ENCODE data around the gene MRPL36.

The MRPL36 gene

DNA sequence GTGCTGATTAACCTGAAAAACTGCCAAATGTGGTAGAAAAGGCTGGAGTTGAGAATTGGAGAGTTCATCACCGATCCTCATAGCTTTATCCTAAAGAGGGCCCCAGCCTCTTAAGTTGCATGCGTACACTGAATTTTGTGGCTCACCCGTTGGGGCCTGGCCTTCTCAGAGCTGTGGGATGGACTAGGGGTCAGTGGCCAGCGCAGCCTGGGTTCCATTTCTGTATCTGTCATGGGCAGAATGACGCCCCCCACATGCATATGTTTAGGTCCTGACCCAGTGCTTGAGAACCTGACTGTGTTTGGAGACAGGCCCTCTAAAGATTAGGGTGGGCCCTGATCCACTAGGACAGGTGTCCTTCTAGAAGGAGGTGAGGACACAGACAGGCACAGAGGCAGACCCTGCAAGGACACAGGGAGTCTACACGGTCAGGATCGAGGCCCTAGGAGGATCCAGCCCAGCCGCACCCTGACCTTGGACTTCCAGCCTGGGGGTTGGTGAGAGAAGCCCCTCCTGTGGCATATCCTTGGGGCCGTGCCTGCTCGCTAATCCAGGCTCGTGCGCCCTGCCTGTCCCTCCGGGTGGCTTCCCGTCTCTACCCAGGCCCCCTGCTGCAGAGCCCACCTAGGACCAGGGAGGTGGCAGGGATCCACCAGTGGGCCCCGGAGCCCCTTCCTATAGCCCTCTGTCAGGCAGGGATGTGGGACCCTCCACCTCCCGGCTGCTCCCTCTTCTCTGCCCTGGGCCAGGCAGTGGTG, 33.8 kb upstream of the MRPL36 start:
- Histone ChIP-seq H3K36me3 (replicated peaks) (no peaks in the 10 kb centered on the region), H3K4me3 (ENCODE audit: low read depth, low read length) (no peak overlapping the region), H3K27ac (no peak overlapping the region), H3K27me3 (replicated peaks) (peaks cover 2% of the 10 kb centered on the region)
- no peak for DNase-seq
- in situ Hi-C loops (cut with HindIII; ENCODE audit: low pct_ligation_motif_present, low sequenced_read_pairs): no loop called here
- TF ChIP-seq, protein P1, sequence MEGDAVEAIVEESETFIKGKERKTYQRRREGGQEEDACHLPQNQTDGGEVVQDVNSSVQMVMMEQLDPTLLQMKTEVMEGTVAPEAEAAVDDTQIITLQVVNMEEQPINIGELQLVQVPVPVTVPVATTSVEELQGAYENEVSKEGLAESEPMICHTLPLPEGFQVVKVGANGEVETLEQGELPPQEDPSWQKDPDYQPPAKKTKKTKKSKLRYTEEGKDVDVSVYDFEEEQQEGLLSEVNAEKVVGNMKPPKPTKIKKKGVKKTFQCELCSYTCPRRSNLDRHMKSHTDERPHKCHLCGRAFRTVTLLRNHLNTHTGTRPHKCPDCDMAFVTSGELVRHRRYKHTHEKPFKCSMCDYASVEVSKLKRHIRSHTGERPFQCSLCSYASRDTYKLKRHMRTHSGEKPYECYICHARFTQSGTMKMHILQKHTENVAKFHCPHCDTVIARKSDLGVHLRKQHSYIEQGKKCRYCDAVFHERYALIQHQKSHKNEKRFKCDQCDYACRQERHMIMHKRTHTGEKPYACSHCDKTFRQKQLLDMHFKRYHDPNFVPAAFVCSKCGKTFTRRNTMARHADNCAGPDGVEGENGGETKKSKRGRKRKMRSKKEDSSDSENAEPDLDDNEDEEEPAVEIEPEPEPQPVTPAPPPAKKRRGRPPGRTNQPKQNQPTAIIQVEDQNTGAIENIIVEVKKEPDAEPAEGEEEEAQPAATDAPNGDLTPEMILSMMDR (IDR thresholded peaks at IDR 0.05; ENCODE audit: low read depth, low read length, missing control alignments): no peak

DNA sequence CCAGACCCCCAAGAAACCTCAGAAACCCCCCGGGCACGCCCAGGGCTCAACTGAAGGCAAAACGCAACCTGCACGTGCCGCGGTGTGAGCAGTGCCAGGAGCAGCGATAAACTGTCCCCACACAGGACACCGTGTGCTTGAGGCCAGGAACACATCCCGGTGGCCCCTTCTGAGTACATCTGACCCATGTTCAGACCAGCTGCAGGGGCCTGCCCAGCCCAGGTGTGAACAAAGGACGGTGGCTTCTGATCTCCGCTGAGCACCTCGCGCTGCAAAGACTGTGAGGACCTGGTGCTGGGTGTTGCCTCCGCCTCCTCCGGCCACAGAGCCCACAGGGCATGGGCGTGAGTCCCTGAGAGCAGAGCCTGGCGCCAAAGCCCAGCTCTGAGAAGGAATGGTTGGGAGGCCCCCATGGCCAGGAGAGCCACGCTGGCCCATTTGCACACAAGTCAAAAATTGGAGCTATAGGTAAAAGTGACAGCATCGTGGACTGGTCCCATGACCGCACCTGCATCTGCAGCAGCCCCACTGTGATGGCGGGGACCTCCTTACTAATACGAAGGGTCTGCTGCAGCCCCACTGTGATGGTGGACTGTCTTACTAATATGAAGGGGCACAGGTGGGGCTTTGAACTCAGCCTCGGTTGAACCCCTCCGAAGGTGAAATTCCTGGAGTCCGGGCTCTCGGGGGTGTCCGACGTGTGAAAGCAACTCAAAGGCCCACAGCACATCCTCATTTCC, 33.0 kb upstream of the MRPL36 start:
- no peak for DNase-seq
- in situ Hi-C loops (cut with HindIII; ENCODE audit: low pct_ligation_motif_present, low sequenced_read_pairs): no loop called here
- no peak overlapping the region for H3K27ac ChIP-seq
- H3K27me3 ChIP-seq (replicated peaks): peaks cover 2% of the 10 kb centered on the region
- H3K4me3 ChIP-seq (ENCODE audit: low read depth, low read length): no peak overlapping the region
- H3K36me3 ChIP-seq (replicated peaks): no peaks in the 10 kb centered on the region
- TF ChIP-seq, protein P1 (IDR thresholded peaks at IDR 0.05; ENCODE audit: low read depth, low read length, missing control alignments): no peak

DNA sequence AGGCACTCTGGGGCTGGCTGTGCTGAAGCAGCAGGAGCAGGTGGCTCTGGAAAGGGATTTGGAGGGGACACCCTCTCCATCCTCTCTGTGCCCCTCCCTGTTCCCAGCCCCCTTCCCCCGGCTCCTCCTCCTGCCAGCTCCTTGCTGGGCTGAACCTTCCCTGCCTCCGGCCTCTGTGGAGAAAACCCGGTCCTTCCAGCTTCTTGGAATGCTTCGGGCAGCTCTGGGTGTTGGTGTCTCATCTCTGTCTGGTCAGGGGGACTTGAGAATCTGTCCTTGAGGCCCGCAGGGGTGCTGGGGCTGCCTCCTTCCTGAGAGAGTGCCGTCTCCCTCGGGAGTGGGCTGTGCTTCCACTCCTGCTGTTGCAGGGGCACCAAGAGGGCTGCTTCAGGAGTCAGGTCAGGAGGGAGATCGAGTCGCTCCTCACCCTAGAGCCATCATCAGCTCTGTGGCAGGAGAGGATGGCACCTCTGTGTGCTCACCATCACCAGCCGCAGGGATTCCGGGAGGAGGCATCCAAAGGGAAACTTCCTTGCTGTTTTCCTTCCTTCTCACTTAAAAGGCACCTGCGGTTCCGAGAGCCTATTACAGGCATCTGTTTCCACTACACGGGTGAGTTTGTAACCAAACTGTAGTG, 32.2 kb upstream of the MRPL36 start:
- no peak overlapping the region for H3K4me3 ChIP-seq (ENCODE audit: low read depth, low read length)
- in situ Hi-C loops (cut with HindIII; ENCODE audit: low pct_ligation_motif_present, low sequenced_read_pairs): no loop called here

DNA sequence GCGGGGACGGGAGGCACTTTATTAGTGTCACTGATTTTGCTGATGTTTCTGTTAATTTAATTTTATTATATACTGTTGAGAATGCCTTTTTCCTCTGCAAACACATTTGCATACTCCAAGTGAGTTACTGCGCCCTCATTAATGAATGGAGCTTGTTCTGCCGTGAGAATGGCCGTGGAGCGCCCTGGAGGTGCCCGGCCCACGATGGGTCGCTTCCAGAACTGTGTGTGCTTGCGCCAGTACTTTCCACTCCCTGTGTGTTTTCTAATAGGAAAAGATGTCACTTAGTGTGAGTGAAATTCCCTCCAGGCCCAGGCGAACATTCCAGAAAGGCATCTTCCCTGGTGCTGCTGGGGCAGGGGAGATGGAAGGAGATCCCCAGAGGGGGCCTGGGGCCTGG, 31.6 kb upstream of the MRPL36 start:
- no peak overlapping the region for H3K4me3 ChIP-seq (ENCODE audit: low read depth, low read length)
- H3K36me3 ChIP-seq (replicated peaks): no peaks in the 10 kb centered on the region
- H3K27ac ChIP-seq: no peak overlapping the region
- DNase-seq: no peak
- TF ChIP-seq, protein P1 (IDR thresholded peaks at IDR 0.05; ENCODE audit: low read depth, low read length, missing control alignments): no peak
- in situ Hi-C loops (cut with HindIII; ENCODE audit: low pct_ligation_motif_present, low sequenced_read_pairs): no loop called here
- peaks cover 2% of the 10 kb centered on the region for H3K27me3 ChIP-seq (replicated peaks)

More for the DNA sequence above, 32.2 kb upstream of the MRPL36 start:
- TF ChIP-seq, protein P1 (IDR thresholded peaks at IDR 0.05; ENCODE audit: low read depth, low read length, missing control alignments): no peak
- H3K27me3 ChIP-seq (replicated peaks): peaks cover 2% of the 10 kb centered on the region
- no peaks in the 10 kb centered on the region for H3K36me3 ChIP-seq (replicated peaks)
- no peak for DNase-seq
- H3K27ac ChIP-seq: no peak overlapping the region

DNA sequence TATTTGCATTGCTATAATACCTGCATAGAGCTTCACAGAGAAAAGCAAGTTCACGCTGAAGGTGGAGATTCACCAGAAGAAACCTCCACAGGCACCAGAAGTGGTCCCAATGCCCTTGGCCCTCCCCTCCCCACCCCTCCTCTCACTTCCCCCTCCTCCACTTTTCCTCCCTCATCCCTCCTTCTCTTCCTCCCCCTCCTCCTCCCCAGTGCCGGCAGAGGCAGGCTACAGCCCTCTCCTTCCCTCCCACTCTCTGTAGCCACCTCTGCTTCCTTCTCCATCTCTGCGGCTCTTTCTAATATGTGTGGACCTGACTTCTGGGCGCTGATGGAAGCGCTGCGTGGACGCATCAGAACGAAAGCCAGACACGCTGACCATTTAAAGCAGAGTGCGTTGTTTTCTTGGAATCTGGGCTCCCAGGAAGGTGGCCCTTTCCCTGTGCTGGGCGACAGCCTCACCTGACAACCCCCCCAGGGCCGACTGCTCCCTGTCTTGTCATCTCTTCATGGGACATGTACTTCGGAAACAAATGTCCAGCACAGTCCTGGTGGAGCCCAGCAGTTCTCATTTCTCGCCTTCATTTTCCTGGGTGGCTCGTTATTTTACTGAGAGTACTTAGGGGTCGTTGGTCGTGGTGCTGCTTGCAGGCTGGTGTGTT, 31.1 kb upstream of the MRPL36 start:
- TF ChIP-seq, protein P1 (IDR thresholded peaks at IDR 0.05; ENCODE audit: low read depth, low read length, missing control alignments): no peak
- in situ Hi-C loops (cut with HindIII; ENCODE audit: low pct_ligation_motif_present, low sequenced_read_pairs): no loop called here
- H3K36me3 ChIP-seq (replicated peaks): no peaks in the 10 kb centered on the region

More for the DNA sequence above, 31.1 kb upstream of the MRPL36 start:
- H3K27me3 ChIP-seq (replicated peaks): peaks cover 2% of the 10 kb centered on the region
- no peak overlapping the region for H3K27ac ChIP-seq
- DNase-seq: no peak
- H3K4me3 ChIP-seq (ENCODE audit: low read depth, low read length): no peak overlapping the region
